Glutamatergic neuron (in vitro differentiated cells): ENCODE results near the gene FAM237A. TPM values are rescaled to one million over a fixed set of nuclear protein-coding genes. Genes with fewer than 3 reads are reported as not detected.

ENCODE experiments used
- DNase-seq: peaks from one replicate; pipeline ENCODE4 v3.0.0; 2022
- H3K27ac Mint-ChIP-seq: one replicate; pipeline ENCODE4 v1.8.0; 2020; ENCODE audit warnings: mild to moderate bottlenecking, mixed read lengths, inconsistent platforms; ENCODE audit not compliant: unreplicated experiment
- H3K27me3 Mint-ChIP-seq: one replicate; pipeline ENCODE4 v1.8.0; 2020; ENCODE audit warnings: mild to moderate bottlenecking, moderate library complexity, mixed read lengths, inconsistent platforms; ENCODE audit not compliant: unreplicated experiment
- H3K36me3 Mint-ChIP-seq: one replicate; pipeline ENCODE4 v1.8.0; 2020; ENCODE audit warnings: mild to moderate bottlenecking, mixed read lengths, inconsistent platforms; ENCODE audit not compliant: unreplicated experiment
- H3K4me1 Mint-ChIP-seq: one replicate; pipeline ENCODE4 v1.8.0; 2020; ENCODE audit warnings: mild to moderate bottlenecking, low read depth, mixed read lengths, inconsistent platforms; ENCODE audit not compliant: unreplicated experiment
- H3K4me3 Mint-ChIP-seq: one replicate; pipeline ENCODE4 v1.8.0; 2020; ENCODE audit warnings: mild to moderate bottlenecking, mixed read lengths, inconsistent platforms; ENCODE audit not compliant: unreplicated experiment
- H3K9me3 Mint-ChIP-seq: one replicate; pipeline ENCODE4 v1.8.0; 2020; ENCODE audit warnings: mild to moderate bottlenecking, moderate library complexity, mixed read lengths, inconsistent platforms; ENCODE audit not compliant: unreplicated experiment
- total RNA-seq: library from RNA; stranded (reverse); fragmentation: NEBNext Ultra II Directional; extraction: Animal tissue kit (Norgen Biotek cat#: 25700); gene quantifications from one replicate; pipeline ENCODE4 v1.2.1, GENCODE V29; 2021; ENCODE audit not compliant: unreplicated experiment
- TF ChIP-seq, protein P1 (sequence below): fragments of 200-600 bp; sonication (generic); IDR thresholded peaks from one replicate; pipeline ENCODE4 v1.5.0; 2021; ENCODE audit not compliant: partially characterized antibody, unreplicated experiment

FAM237A gene
- total RNA-seq, 1 donor from 2014 or later, result not detected

GRCh38 chr2:206696910-206697309, 54.6 kb downstream of the FAM237A start:
- Mint-ChIP-seq H3K36me3 (no peaks in the 10 kb centered on the region), H3K9me3 (no peaks in the 10 kb centered on the region), H3K27ac (no peak overlapping the region), H3K4me1 (no peaks in the 10 kb centered on the region), H3K27me3 (no peaks in the 10 kb centered on the region), H3K4me3 (no peak overlapping the region)
- TF ChIP-seq, protein P1, sequence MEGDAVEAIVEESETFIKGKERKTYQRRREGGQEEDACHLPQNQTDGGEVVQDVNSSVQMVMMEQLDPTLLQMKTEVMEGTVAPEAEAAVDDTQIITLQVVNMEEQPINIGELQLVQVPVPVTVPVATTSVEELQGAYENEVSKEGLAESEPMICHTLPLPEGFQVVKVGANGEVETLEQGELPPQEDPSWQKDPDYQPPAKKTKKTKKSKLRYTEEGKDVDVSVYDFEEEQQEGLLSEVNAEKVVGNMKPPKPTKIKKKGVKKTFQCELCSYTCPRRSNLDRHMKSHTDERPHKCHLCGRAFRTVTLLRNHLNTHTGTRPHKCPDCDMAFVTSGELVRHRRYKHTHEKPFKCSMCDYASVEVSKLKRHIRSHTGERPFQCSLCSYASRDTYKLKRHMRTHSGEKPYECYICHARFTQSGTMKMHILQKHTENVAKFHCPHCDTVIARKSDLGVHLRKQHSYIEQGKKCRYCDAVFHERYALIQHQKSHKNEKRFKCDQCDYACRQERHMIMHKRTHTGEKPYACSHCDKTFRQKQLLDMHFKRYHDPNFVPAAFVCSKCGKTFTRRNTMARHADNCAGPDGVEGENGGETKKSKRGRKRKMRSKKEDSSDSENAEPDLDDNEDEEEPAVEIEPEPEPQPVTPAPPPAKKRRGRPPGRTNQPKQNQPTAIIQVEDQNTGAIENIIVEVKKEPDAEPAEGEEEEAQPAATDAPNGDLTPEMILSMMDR, result no peak
- DNase-seq, result no peak

DNA sequence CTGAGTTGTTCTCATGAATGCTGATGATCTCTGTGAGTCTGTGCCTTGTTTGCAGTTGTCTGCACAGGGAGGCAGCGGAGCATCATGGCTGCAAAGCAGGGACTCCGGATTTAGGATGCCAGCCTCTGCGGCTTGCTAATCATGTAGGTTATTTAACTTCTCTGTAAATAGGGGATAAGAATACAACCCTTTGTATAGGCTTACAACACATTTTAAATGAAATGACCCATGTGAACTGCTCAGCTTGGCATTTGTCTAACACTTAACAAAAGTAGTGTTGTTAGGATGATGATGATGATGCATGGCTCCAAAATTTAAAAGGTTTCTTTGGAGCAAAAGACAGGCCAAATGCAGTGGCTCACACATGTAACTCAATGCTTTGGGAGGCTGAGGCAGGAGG, 56.5 kb downstream of the FAM237A start:
- Mint-ChIP-seq H3K27ac (no peak overlapping the region), H3K36me3 (no peaks in the 10 kb centered on the region), H3K4me3 (no peak overlapping the region), H3K27me3 (no peaks in the 10 kb centered on the region), H3K9me3 (no peaks in the 10 kb centered on the region), H3K4me1 (no peaks in the 10 kb centered on the region)
- DNase-seq, result no peak
- TF ChIP-seq, protein P1, result no peak

Other genes starting within 250 kb of the FAM237A start
- 16.4 TPM for gene ADAM23, start 199.0 kb upstream of the FAM237A start, total RNA-seq
- gene DYTN, start 75.9 kb downstream of the FAM237A start, total RNA-seq, result not detected
- gene MDH1B, start 122.8 kb downstream of the FAM237A start, total RNA-seq, result 0.98 TPM
- gene FASTKD2, start 123.1 kb downstream of the FAM237A start, total RNA-seq, result 24.7 TPM